GM18499 (cell line): ENCODE results near the gene ASAP2.

Experiments used
- ATAC-seq: cut with Tn5 transposase; IDR thresholded peaks from one replicate; pipeline ENCODE4 v1.9.1; 2021; ENCODE audit warnings: moderate number of reproducible peaks; ENCODE audit not compliant: insufficient read depth, unreplicated experiment

Gene ASAP2

DNA sequence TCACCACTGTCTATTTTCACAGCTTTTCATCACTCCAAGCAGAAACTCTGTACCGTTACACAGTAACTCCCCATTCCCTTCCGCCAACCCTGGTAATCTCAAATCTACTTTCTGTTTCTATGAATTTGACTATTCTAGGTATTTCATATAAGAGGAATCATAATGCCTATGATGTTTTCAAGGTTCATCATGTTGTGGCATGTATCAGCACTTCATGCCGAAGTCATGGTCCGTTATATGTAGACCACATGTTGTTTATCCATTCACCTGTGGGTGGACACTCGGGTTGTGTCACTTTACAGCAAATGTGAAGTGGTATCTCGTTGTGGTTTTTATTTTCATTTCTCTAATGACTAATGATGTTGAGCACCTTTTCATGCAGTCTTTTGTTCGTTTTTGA lies 238.5 kb downstream of the ASAP2 start:
- no peak for ATAC-seq

DNA sequence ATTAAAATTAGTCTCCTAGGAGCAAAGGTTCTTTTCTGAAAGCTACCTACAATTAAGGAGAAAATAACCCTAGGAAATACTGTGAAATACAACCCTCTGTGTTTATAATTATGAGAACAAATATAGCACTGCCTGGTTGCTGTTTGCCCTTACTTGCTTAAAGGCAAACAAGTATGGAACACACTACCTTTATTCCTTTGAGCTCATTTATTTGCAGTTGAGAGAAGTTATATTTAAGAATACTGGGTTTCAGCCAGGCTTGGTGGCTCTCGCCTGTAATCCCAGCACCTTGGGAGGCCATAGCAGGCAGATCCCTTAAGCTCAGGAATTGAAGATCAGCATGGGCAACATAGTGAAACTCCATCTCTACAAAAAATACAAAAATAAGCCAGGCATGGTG lies 244.6 kb downstream of the ASAP2 start:
- no peak for ATAC-seq
